Activated T-helper 2 cell treated with anti-CD3 and anti-CD28 coated beads, Interferon-gamma antibody, Interleukin-2, Interleukin-4, amounts not matched to agents 10 μg/mL and 5 μg/mL and 100 μg/mL, durations not matched to agents 14 hours and 24 hours and 36 hours (primary cell): ENCODE results near the gene EZR. TPM values are rescaled to one million over a fixed set of nuclear protein-coding genes. Genes with fewer than 3 reads are reported as not detected.

Source experiments
- DNase-seq: peaks from one replicate; pipeline ENCODE4 v3.0.0; 2021; ENCODE audit warnings: low spot score
- H3K27ac Mint-ChIP-seq: one replicate; pipeline ENCODE4 v1.8.0; 2021; ENCODE audit warnings: mixed read lengths
- H3K27me3 Mint-ChIP-seq: one replicate; pipeline ENCODE4 v1.8.0; 2021; ENCODE audit warnings: low read depth, mixed read lengths
- H3K36me3 Mint-ChIP-seq: one replicate; pipeline ENCODE4 v1.8.0; 2021; ENCODE audit warnings: low read depth, mixed read lengths
- H3K4me1 Mint-ChIP-seq: one replicate; pipeline ENCODE4 v1.8.0; 2021; ENCODE audit warnings: low read depth, mixed read lengths
- H3K4me3 Mint-ChIP-seq: one replicate; pipeline ENCODE4 v1.8.0; 2021; ENCODE audit warnings: low read depth, mild to moderate bottlenecking, moderate library complexity, mixed read lengths
- H3K9me3 Mint-ChIP-seq: one replicate; pipeline ENCODE4 v1.8.0; 2021; ENCODE audit warnings: mixed read lengths
- intact Hi-C: fragments of 100-400 bp; cut with micrococcal nuclease; formaldehyde crosslinking; loops from one replicate; pipeline ENCODE4 v1.15.1; 2023
- total RNA-seq: library from RNA; stranded (reverse); gene quantifications from 2 replicates; pipeline ENCODE4 v1.2.3, GENCODE V29; 2022

Gene EZR
- total RNA-seq, 1 donor from 2014 or later, result 204 TPM

- peak overlapping the region; percentile 52 for H3K27ac Mint-ChIP-seq
- peaks cover 79% of the 10 kb centered on the region for H3K36me3 Mint-ChIP-seq
- no peaks in the 10 kb centered on the region for H3K27me3 Mint-ChIP-seq
Measured at GRCh38 chr6:158754738-158755137, 64.4 kb downstream of the EZR start.

GRCh38 chr6:158753811-158754210 is 65.4 kb downstream of the EZR start:
- intact Hi-C loops, result no loop called here
- Mint-ChIP-seq H3K27ac (no peak overlapping the region), H3K4me1 (no peaks in the 10 kb centered on the region), H3K36me3 (peaks cover 77% of the 10 kb centered on the region), H3K27me3 (no peaks in the 10 kb centered on the region), H3K9me3 (no peaks in the 10 kb centered on the region), H3K4me3 (no peak overlapping the region)
- no peak for DNase-seq

More at GRCh38 chr6:158754738-158755137, 64.4 kb downstream of the EZR start:
- Mint-ChIP-seq H3K4me3 (no peak overlapping the region), H3K4me1 (no peaks in the 10 kb centered on the region), H3K9me3 (no peaks in the 10 kb centered on the region)
- intact Hi-C loops, result no loop called here
- no peak for DNase-seq

GRCh38 chr6:158752613-158753012 is 66.6 kb downstream of the EZR start:
- DNase-seq, result no peak
- no peak overlapping the region for H3K4me3 Mint-ChIP-seq
- H3K4me1 Mint-ChIP-seq, result no peaks in the 10 kb centered on the region
- no peak overlapping the region for H3K27ac Mint-ChIP-seq
- H3K9me3 Mint-ChIP-seq, result no peaks in the 10 kb centered on the region
- intact Hi-C loops, result no loop called here
- H3K27me3 Mint-ChIP-seq, result no peaks in the 10 kb centered on the region
- H3K36me3 Mint-ChIP-seq, result peaks cover 77% of the 10 kb centered on the region

- H3K9me3 Mint-ChIP-seq, result no peaks in the 10 kb centered on the region
- H3K4me1 Mint-ChIP-seq, result no peaks in the 10 kb centered on the region
- H3K27me3 Mint-ChIP-seq, result no peaks in the 10 kb centered on the region
- peaks cover 76% of the 10 kb centered on the region for H3K36me3 Mint-ChIP-seq
- intact Hi-C loops, result no loop called here
- DNase-seq, result no peak
- no peak overlapping the region for H3K4me3 Mint-ChIP-seq
- H3K27ac Mint-ChIP-seq, result no peak overlapping the region
Measured at GRCh38 chr6:158751921-158752320, 67.2 kb downstream of the EZR start.

GRCh38 chr6:158751224-158751623 is 67.9 kb downstream of the EZR start:
- Mint-ChIP-seq H3K27ac (no peak overlapping the region), H3K27me3 (no peaks in the 10 kb centered on the region), H3K9me3 (no peaks in the 10 kb centered on the region), H3K36me3 (peaks cover 80% of the 10 kb centered on the region), H3K4me3 (no peak overlapping the region), H3K4me1 (no peaks in the 10 kb centered on the region)
- no peak for DNase-seq
- intact Hi-C loops, result no loop called here

- Mint-ChIP-seq H3K36me3 (peaks cover 83% of the 10 kb centered on the region), H3K9me3 (no peaks in the 10 kb centered on the region), H3K4me1 (no peaks in the 10 kb centered on the region), H3K27me3 (no peaks in the 10 kb centered on the region), H3K27ac (no peak overlapping the region), H3K4me3 (no peak overlapping the region)
- no peak for DNase-seq
- intact Hi-C loops, result no loop called here
Measured at GRCh38 chr6:158744986-158745430, 74.2 kb downstream of the EZR start.

- intact Hi-C loops, result no loop called here
- Mint-ChIP-seq H3K4me3 (no peak overlapping the region), H3K36me3 (peaks cover 87% of the 10 kb centered on the region), H3K4me1 (peaks cover 3% of the 10 kb centered on the region), H3K9me3 (peaks cover 18% of the 10 kb centered on the region), H3K27me3 (no peaks in the 10 kb centered on the region), H3K27ac (no peak overlapping the region)
- no peak for DNase-seq
Measured at GRCh38 chr6:158743033-158743651, 76.0 kb downstream of the EZR start.

- Mint-ChIP-seq H3K9me3 (peaks cover 19% of the 10 kb centered on the region), H3K36me3 (peaks cover 90% of the 10 kb centered on the region), H3K27me3 (no peaks in the 10 kb centered on the region), H3K4me1 (peaks cover 11% of the 10 kb centered on the region), H3K27ac (no peak overlapping the region), H3K4me3 (no peak overlapping the region)
- no peak for DNase-seq
- intact Hi-C loops, result no loop called here
Measured at GRCh38 chr6:158739673-158740072, 79.5 kb downstream of the EZR start.

GRCh38 chr6:158737710-158738615 is 81.2 kb downstream of the EZR start:
- Mint-ChIP-seq H3K9me3 (peaks cover 19% of the 10 kb centered on the region), H3K36me3 (peaks cover 92% of the 10 kb centered on the region), H3K27ac (peak overlapping the region; percentile 8), H3K4me3 (no peak overlapping the region), H3K4me1 (peaks cover 15% of the 10 kb centered on the region), H3K27me3 (no peaks in the 10 kb centered on the region)
- intact Hi-C loops, result no loop called here
- no peak for DNase-seq

GRCh38 chr6:158737082-158737709 is 82.0 kb downstream of the EZR start:
- Mint-ChIP-seq H3K27ac (no peak overlapping the region), H3K4me3 (no peak overlapping the region), H3K36me3 (peaks cover 94% of the 10 kb centered on the region), H3K4me1 (peaks cover 15% of the 10 kb centered on the region), H3K27me3 (no peaks in the 10 kb centered on the region), H3K9me3 (peaks cover 19% of the 10 kb centered on the region)
- DNase-seq, result no peak
- intact Hi-C loops, result no loop called here

GRCh38 chr6:158735009-158735408 is 84.2 kb downstream of the EZR start:
- H3K27ac Mint-ChIP-seq, result no peak overlapping the region
- DNase-seq, result no peak
- peaks cover 15% of the 10 kb centered on the region for H3K4me1 Mint-ChIP-seq
- no peaks in the 10 kb centered on the region for H3K27me3 Mint-ChIP-seq
- H3K4me3 Mint-ChIP-seq, result no peak overlapping the region
- intact Hi-C loops, result no loop called here
- H3K9me3 Mint-ChIP-seq, result peaks cover 19% of the 10 kb centered on the region
- H3K36me3 Mint-ChIP-seq, result peaks cover 95% of the 10 kb centered on the region

GRCh38 chr6:158730541-158730907 is 88.6 kb downstream of the EZR start:
- H3K27ac Mint-ChIP-seq, result no peak overlapping the region
- no peak overlapping the region for H3K4me3 Mint-ChIP-seq
- H3K4me1 Mint-ChIP-seq, result peaks cover 11% of the 10 kb centered on the region
- DNase-seq, result no peak
- intact Hi-C loops, result no loop called here
- peaks cover 88% of the 10 kb centered on the region for H3K36me3 Mint-ChIP-seq
- H3K9me3 Mint-ChIP-seq, result no peaks in the 10 kb centered on the region
- H3K27me3 Mint-ChIP-seq, result no peaks in the 10 kb centered on the region
